Pancreas (tissue), 10 donors: ENCODE results near the gene ARRDC5. TPM values are rescaled to one million over a fixed set of nuclear protein-coding genes. Genes with fewer than 3 reads are reported as not detected.

Source experiments
- ATAC-seq, 4 donors: fragments of 200-7000 bp; cut with Tn5 transposase; one replicate each; pipeline versions ENCODE4 v1.8.0 to v1.9.1; 2020; ENCODE audit warnings: mild to moderate bottlenecking in 4 of 4, moderate library complexity in 4 of 4
- DNase-seq, 6 donors: peaks; one replicate each; pipeline ENCODE4 v3.0.0-alpha.2; 2020
- FAIRE-seq: peaks from 2 replicates; lab custom pipeline; 2012; peaks lifted over from hg19 to GRCh38; lab: Jason Lieb, UNC
- H3K27ac ChIP-seq, 4 donors: fragments of 200-600 bp; sonication (generic); 1 replicate in 3 of 4; 2 replicates in 1 of 4; pipeline versions ENCODE4 v1.5.0 to v1.8.0; 2020
- H3K27me3 ChIP-seq, 4 donors: fragments of 200-600 bp; one replicate each; pipeline ENCODE4 v1.8.0; 2021
- H3K36me3 ChIP-seq, 3 donors: fragments of 200-600 bp; sonication (generic) in 1 of 3; one replicate each; pipeline versions ENCODE4 v1.5.0 to v1.8.0; 2020 to 2021
- H3K4me1 ChIP-seq, 3 donors: fragments of 200-600 bp; one replicate each; pipeline ENCODE4 v1.8.0; 2021
- H3K4me3 ChIP-seq, 4 donors: fragments of 200-600 bp; sonication (generic) in 2 of 4; one replicate each; pipeline versions ENCODE4 v1.5.0 to v1.8.0; 2020 to 2021
- H3K9me3 ChIP-seq, 4 donors: fragments of 200-600 bp; one replicate each; pipeline ENCODE4 v1.8.0; 2021
- CTCF ChIP-seq, 4 donors: fragments of 200-600 bp; sonication (generic) in 3 of 4; IDR thresholded peaks; one replicate each; pipeline versions ENCODE4 v1.5.0 to v1.8.0; 2021; ENCODE audit warnings: antibody characterized with exemption in 4 of 4
- WGBS, 2 donors: extraction: QIAGEN DNeasy Blood & Tissue Kit; methylation state at CpG; one replicate each; pipeline ENCODE4 v1.1.7; 2013; 5-methylcytosine and 5-hydroxymethylcytosine counted together
- intact Hi-C, 3 donors: fragments of 100-400 bp; cut with DNase I; formaldehyde crosslinking; loops; one replicate each; pipeline versions ENCODE4 v1.11.1 to v1.14.2; 2022
- polyA plus RNA-seq, 2 donors: library from polyadenylated mRNA; stranded (reverse); fragments of 200-250 nt; gene quantifications; one replicate each; pipeline ENCODE4 v1.2.3, GENCODE V29; 2013
- total RNA-seq, 6 donors: library from RNA; stranded (reverse); fragmentation: NEBNext Ultra II Directional in 4 of 6; extraction: Animal tissue kit (Norgen Biotek cat#: 25700) in 4 of 6; gene quantifications; one replicate each; pipeline versions ENCODE4 v1.2.1 to v1.2.4, GENCODE V29; 2021 to 2023
- donor health status: healthy with polysubstance abuse.
- donor health status: DM: no; HTN: no; CAD: no; lungs with moderate emphysema.
- donor health status: DM: no; HTN: no; CAD: no.
- donor health status: control.
- donor health status: control.
- donor health status: Bipolar disorder and iron deficiency.
- donor health status: DM: yes; HTN: yes; CAD: no.
- donor health status: DM: no; HTN: no; CAD: no.
- donor health status: DM: no; HTN: no; CAD: no.
- donor health status: DM: yes; HTN: yes; CAD: no.

Gene ARRDC5
- total and polyA plus RNA-seq, 8 donors: 0.09 to 0.15 (median 0.13) TPM; not detected in 4

- ATAC-seq (peak in 2 of 4 donors; percentile 3 to 6), FAIRE-seq (no peak), DNase-seq (peak in 3 of 6 donors; percentile 15 to 66 (median 54))
- Histone ChIP-seq H3K27me3 (no peaks in the 10 kb centered on the region), H3K36me3 (no peaks in the 10 kb centered on the region), H3K9me3 (no peaks in the 10 kb centered on the region), H3K4me1 (peaks cover 0 to 11% (median 9%) of the 10 kb centered on the region in 3 donors), H3K27ac (no peak overlapping the region), H3K4me3 (peak overlapping the region; percentile 44 to 72 (median 53))
- 46 to 52% methylated on average over 23 of the region's 23 CpGs for WGBS, 2 donors
- intact Hi-C loops: loop anchor here in 1 of 3 donors (5.0 kb wide), 2 partner anchors 38 to 98 kb away; no protein-coding TSS in a partner anchor
- no peak for TF ChIP-seq CTCF (IDR thresholded peaks at IDR 0.05)
These were observed 8.0 kb upstream of the ARRDC5 start for GRCh38 chr19:4910594-4911281.

- no peak for TF ChIP-seq CTCF (IDR thresholded peaks at IDR 0.05)
- 0 to 1% methylated on average over 40 to 85 of the region's 85 CpGs for WGBS, 2 donors
- Histone ChIP-seq H3K27ac (no peak overlapping the region), H3K9me3 (no peaks in the 10 kb centered on the region), H3K27me3 (no peaks in the 10 kb centered on the region), H3K4me3 (peak overlapping the region; percentile 44 to 72 (median 53)), H3K36me3 (no peaks in the 10 kb centered on the region), H3K4me1 (peaks cover 0 to 11% (median 9%) of the 10 kb centered on the region in 3 donors)
- FAIRE-seq (no peak), ATAC-seq (peak; percentile 93 to 98 (median 96)), DNase-seq (peak; percentile 84 to 95 (median 88))
- intact Hi-C loops: loop anchor here in 1 of 3 donors (5.0 kb wide), 2 partner anchors 38 to 98 kb away; no protein-coding TSS in a partner anchor
These were observed 7.3 kb upstream of the ARRDC5 start for GRCh38 chr19:4909897-4910593.

DNA sequence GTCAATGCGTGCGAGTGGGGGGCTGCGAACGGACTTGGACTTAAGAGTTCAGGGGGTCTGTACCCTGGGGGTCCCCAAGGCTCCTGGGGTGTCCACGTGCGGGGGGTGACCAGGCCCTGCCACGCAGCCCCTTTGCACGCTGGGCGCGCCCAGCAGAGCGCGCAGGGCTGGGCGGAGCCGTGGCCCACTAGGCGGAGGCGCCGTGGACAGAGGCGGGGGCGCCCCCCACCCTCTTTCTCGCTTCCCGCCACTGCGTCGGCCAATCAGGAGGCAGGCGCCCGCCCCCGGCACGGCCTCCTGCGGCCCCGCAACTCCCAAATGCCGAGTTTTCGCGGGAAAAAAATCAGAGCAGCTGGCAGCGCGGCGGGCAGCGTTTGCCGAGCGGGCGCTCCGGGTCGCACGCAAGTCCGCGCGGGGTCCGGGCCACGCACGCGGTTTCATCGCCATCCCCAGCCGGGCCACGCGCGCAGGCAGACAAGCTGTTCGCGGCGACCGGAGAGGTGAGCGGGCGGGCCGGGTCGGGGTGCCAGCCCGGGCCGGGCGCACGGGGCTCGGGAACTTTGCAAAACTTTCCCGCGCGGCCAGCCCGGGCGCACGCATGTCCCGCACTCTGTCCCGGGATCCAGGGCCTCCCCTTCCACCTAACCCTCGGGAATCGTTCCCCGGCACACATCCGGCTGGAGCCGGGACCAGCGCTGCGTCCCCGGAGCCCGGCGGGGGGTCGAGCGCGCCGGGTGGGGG is 6.6 kb upstream of the ARRDC5 start, which contains the start of gene UHRF1:
UHRF1 (plus strand) TSS at position 346 of the 741 bp plus-strand sequence. CDS start 1,385 bp downstream, outside the sequence.
- no peaks in the 10 kb centered on the region for H3K9me3 ChIP-seq
- H3K27me3 ChIP-seq: no peaks in the 10 kb centered on the region
- H3K27ac ChIP-seq: no peak within 1 kb of the TSS
- ATAC-seq: peak in 2 of 4 donors; percentile 3 to 39
- H3K4me1 ChIP-seq: peaks cover 0 to 11% (median 9%) of the 10 kb centered on the region in 3 donors
- no peaks in the 10 kb centered on the region for H3K36me3 ChIP-seq
- H3K4me3 ChIP-seq: peak within 1 kb of the TSS; percentile 44 to 72 (median 53)
- intact Hi-C loops: no loop called here
- peak in 2 of 6 donors; percentile 15 to 53 for DNase-seq
- no peak for TF ChIP-seq CTCF (IDR thresholded peaks at IDR 0.05)
- WGBS, 2 donors: 2 to 3% methylated on average over 55 to 88 of the region's 89 CpGs
- no peak for FAIRE-seq

DNA sequence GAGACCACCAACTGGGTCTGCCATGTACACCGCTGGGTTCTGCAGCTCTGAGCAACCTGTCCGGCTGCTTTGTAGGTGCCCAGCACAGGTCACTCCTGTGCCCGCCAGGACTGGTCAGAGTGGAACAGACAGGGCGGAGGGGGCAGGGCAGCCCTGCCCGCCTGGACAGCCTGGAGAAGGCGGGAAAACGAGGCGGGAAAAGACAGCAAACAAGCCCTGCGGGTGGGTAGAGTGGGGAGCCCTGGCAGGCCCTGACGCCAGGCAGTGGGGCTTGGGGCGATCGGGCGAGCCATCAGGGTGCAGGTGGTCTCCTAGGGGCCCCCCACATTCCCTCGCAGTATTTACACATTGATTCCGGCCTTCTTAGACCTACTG is 6.1 kb upstream of the ARRDC5 start:
- WGBS, 2 donors: 59% methylated on average over 15 of the region's 15 CpGs
- H3K4me3 ChIP-seq: no peak overlapping the region
- H3K27me3 ChIP-seq: no peaks in the 10 kb centered on the region
- H3K27ac ChIP-seq: no peak overlapping the region
- no peaks in the 10 kb centered on the region for H3K9me3 ChIP-seq
- FAIRE-seq (no peak), DNase-seq (no peak), ATAC-seq (no peak)
- intact Hi-C loops: no loop called here
- TF ChIP-seq CTCF (IDR thresholded peaks at IDR 0.05): no peak
- peaks cover 0 to 11% (median 9%) of the 10 kb centered on the region in 3 donors for H3K4me1 ChIP-seq
- no peaks in the 10 kb centered on the region for H3K36me3 ChIP-seq
